PFSK-1 (cell line): ENCODE data around the gene DACT2.

Experiments
- FOXP2 ChIP-seq: optimal IDR thresholded peaks from 2 replicates; pipeline ENCODE3; 2011; ENCODE audit warnings: borderline replicate concordance, control low read depth, inconsistent platforms; ENCODE audit not compliant: insufficient read depth; ENCODE audit errors: extremely low read length, extremely low read depth
- POLR2AphosphoS5 ChIP-seq: IDR thresholded peaks from 2 replicates; pipeline ENCODE4 v1.6.1; 2012; ENCODE audit warnings: low read depth, mild to moderate bottlenecking, control low read depth, low read length, moderate library complexity
- SIN3A ChIP-seq: IDR thresholded peaks from 2 replicates; pipeline ENCODE4 v1.6.1; 2012; ENCODE audit warnings: mild to moderate bottlenecking, low read length, moderate library complexity, borderline replicate concordance; ENCODE audit not compliant: insufficient read depth
- TAF1 ChIP-seq: IDR thresholded peaks from 2 replicates; pipeline ENCODE4 v1.6.1; 2012; ENCODE audit warnings: low read length, control low read depth, borderline replicate concordance; ENCODE audit not compliant: insufficient read depth
- TF ChIP-seq, protein P1 (sequence below), 2 experiments: IDR thresholded peaks; 2 replicates each; pipeline versions ENCODE4 v1.6.1 to v1.8.0; 2011 to 2012; ENCODE audit warnings: low read depth in 2 of 2, low read length in 2 of 2, control low read depth in 1 of 2, inconsistent platforms in 1 of 2, mild to moderate bottlenecking in 1 of 2, moderate library complexity in 1 of 2; ENCODE audit not compliant: insufficient read depth in 1 of 2

Gene DACT2

DNA sequence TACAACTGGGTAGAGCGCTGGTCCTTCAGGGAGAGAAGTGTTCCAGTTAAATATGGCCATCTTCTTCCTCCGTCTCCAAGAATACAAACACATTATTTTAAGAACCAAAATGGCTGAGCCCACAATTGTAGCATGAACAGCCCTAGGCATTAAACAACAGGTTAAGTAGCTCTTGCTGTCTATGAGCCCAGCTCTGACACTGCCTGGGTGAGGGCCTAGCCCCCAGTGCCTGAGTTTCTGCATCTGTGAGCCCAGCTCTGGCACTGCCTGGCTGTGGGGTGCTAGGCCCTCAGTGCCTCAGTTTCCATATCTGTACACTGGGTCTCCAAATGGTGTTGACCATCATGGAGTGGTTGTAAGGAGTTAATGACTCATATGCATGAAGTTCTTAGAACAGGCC, 24.8 kb upstream of the DACT2 start:
- TF ChIP-seq SIN3A, result no peak
- TF ChIP-seq POLR2AphosphoS5, result no peak
- TF ChIP-seq TAF1, result no peak
- TF ChIP-seq FOXP2, result no peak
- TF ChIP-seq, protein P1, sequence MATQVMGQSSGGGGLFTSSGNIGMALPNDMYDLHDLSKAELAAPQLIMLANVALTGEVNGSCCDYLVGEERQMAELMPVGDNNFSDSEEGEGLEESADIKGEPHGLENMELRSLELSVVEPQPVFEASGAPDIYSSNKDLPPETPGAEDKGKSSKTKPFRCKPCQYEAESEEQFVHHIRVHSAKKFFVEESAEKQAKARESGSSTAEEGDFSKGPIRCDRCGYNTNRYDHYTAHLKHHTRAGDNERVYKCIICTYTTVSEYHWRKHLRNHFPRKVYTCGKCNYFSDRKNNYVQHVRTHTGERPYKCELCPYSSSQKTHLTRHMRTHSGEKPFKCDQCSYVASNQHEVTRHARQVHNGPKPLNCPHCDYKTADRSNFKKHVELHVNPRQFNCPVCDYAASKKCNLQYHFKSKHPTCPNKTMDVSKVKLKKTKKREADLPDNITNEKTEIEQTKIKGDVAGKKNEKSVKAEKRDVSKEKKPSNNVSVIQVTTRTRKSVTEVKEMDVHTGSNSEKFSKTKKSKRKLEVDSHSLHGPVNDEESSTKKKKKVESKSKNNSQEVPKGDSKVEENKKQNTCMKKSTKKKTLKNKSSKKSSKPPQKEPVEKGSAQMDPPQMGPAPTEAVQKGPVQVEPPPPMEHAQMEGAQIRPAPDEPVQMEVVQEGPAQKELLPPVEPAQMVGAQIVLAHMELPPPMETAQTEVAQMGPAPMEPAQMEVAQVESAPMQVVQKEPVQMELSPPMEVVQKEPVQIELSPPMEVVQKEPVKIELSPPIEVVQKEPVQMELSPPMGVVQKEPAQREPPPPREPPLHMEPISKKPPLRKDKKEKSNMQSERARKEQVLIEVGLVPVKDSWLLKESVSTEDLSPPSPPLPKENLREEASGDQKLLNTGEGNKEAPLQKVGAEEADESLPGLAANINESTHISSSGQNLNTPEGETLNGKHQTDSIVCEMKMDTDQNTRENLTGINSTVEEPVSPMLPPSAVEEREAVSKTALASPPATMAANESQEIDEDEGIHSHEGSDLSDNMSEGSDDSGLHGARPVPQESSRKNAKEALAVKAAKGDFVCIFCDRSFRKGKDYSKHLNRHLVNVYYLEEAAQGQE (IDR thresholded peaks at IDR 0.05; ENCODE audit: insufficient read depth in 1 of 2, low read depth in 2 of 2, low read length in 2 of 2), result no peak

GRCh38 chr6:168343239-168344150, 23.9 kb upstream of the DACT2 start:
- TF ChIP-seq FOXP2 (no peak), POLR2AphosphoS5 (no peak), SIN3A (no peak), TAF1 (no peak)
- TF ChIP-seq, protein P1 (IDR thresholded peaks at IDR 0.05; ENCODE audit: insufficient read depth in 1 of 2, low read depth in 2 of 2, low read length in 2 of 2), result no peak

DNA sequence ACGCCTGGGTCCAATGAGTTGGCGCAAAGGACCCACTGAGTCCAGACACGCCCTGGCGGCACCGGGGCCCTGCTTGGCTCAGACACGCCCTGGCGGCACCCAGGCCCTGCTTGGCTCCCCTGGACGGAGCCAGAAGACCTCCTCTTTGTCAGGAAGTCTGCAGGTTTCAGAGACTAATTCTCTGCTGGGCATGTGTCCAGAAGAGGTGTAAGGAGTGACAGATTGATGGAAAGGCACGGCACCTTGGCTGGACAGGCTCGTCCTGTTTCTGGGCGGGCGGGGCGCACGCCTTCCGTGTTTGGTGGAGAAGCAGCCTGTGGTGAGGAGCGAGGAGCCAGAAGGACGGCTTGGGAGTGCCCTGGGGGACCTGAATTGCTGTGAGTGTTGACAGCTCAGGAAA, 23.1 kb upstream of the DACT2 start:
- TF ChIP-seq TAF1 (no peak), SIN3A (no peak), POLR2AphosphoS5 (no peak), FOXP2 (no peak)
- TF ChIP-seq, protein P1 (IDR thresholded peaks at IDR 0.05; ENCODE audit: insufficient read depth in 1 of 2, low read depth in 2 of 2, low read length in 2 of 2), result no peak

- TF ChIP-seq, protein P1 (IDR thresholded peaks at IDR 0.05; ENCODE audit: insufficient read depth in 1 of 2, low read depth in 2 of 2, low read length in 2 of 2), result no peak
- TF ChIP-seq FOXP2 (no peak), TAF1 (no peak), POLR2AphosphoS5 (no peak), SIN3A (no peak)
Observed at GRCh38 chr6:168341280-168341900, 21.8 kb upstream of the DACT2 start.
